OCI-LY7 (cell line): ENCODE measurements around the gene C10orf95. TPM values are rescaled to one million over a fixed set of nuclear protein-coding genes. Genes with fewer than 3 reads are reported as not detected.

ENCODE experiments used
- BruUV-seq: library from RNA; stranded (reverse); fragments of 400-500 nt; replicated peaks from 2 replicates; lab custom pipeline; 2021; lab: Mats Ljungman, UMichigan
- CTCF ChIA-PET: fragments of 300-600 bp; sonication (Branson Sonifier 250); formaldehyde crosslinking; loops from one replicate; lab custom pipeline; 2022; ENCODE audit warnings: antibody characterized with exemption; ENCODE audit not compliant: unreplicated experiment; lab: Charles Lee
- POLR2A ChIA-PET: fragments of 300-600 bp; sonication (Branson Sonifier 250); formaldehyde crosslinking; loops from one replicate; lab custom pipeline; 2022; ENCODE audit warnings: antibody characterized with exemption; lab: Charles Lee
- DNase-seq: peaks from one replicate; pipeline ENCODE4 v3.0.0-alpha.2; 2015; ENCODE audit warnings: low spot score
- H2AFZ ChIP-seq: fragments of 200-600 bp; sonication (generic), shearing (Covaris generic); 2 replicates; pipeline ENCODE4 v1.6.1; 2014; ENCODE audit warnings: mild to moderate bottlenecking, antibody characterized with exemption, low read length, moderate library complexity
- H3K27ac ChIP-seq: fragments of 200-600 bp; sonication (generic); 2 replicates; pipeline ENCODE4 v1.5.1; 2014; ENCODE audit warnings: mixed run types, low read depth, mild to moderate bottlenecking, moderate library complexity, low read length, inconsistent platforms; ENCODE audit not compliant: poor library complexity, severe bottlenecking
- H3K36me3 ChIP-seq: fragments of 200-600 bp; sonication (generic); 2 replicates; pipeline ENCODE4 v1.6.1; 2014; ENCODE audit warnings: mild to moderate bottlenecking, antibody characterized with exemption, low read length, moderate library complexity, mixed read lengths; ENCODE audit not compliant: insufficient read depth
- H3K4me1 ChIP-seq: fragments of 200-600 bp; sonication (generic); 2 replicates; pipeline ENCODE4 v1.5.1; 2014; ENCODE audit warnings: mild to moderate bottlenecking, low read length; ENCODE audit not compliant: insufficient read depth, poor library complexity, severe bottlenecking
- H3K4me2 ChIP-seq: fragments of 200-600 bp; sonication (generic); 2 replicates; pipeline ENCODE4 v1.6.1; 2014; ENCODE audit warnings: mild to moderate bottlenecking, low read length
- H3K4me3 ChIP-seq: fragments of 200-600 bp; sonication (generic); 2 replicates; pipeline ENCODE4 v1.5.1; 2014; ENCODE audit warnings: mild to moderate bottlenecking, low read depth, low read length; ENCODE audit not compliant: poor library complexity, severe bottlenecking
- H3K79me2 ChIP-seq: fragments of 200-600 bp; sonication (generic); 2 replicates; pipeline ENCODE4 v1.6.1; 2016; ENCODE audit warnings: low read depth, mild to moderate bottlenecking, low read length, moderate library complexity, mixed read lengths; ENCODE audit not compliant: insufficient read depth
- H3K9me2 ChIP-seq: fragments of 200-600 bp; sonication (generic); 2 replicates; pipeline ENCODE4 v1.6.1; 2016; ENCODE audit warnings: mild to moderate bottlenecking, low read length, mixed read lengths; ENCODE audit not compliant: insufficient read depth
- H3K9me3 ChIP-seq: fragments of 200-600 bp; sonication (generic); 2 replicates; pipeline ENCODE4 v1.6.1; 2014; ENCODE audit warnings: mild to moderate bottlenecking, mixed run types, low read length, mixed read lengths
- H4K20me1 ChIP-seq: fragments of 200-600 bp; sonication (generic); 2 replicates; pipeline ENCODE4 v1.6.1; 2014; ENCODE audit warnings: mild to moderate bottlenecking, antibody characterized with exemption, low read length, moderate library complexity, mixed read lengths; ENCODE audit not compliant: insufficient read depth
- CTCF ChIP-seq: fragments of 200-600 bp; sonication (generic); conservative IDR thresholded peaks from 2 replicates; pipeline ENCODE4 v1.5.1; 2014; ENCODE audit warnings: mild to moderate bottlenecking, antibody characterized with exemption, low read length, moderate library complexity, mixed read lengths
- EZH2phosphoT487 ChIP-seq: fragments of 200-600 bp; sonication (generic); IDR thresholded peaks from 2 replicates; pipeline ENCODE4 v1.6.1; 2018; ENCODE audit warnings: low read depth, borderline replicate concordance, mild to moderate bottlenecking, mixed run types, antibody characterized with exemption, low read length, moderate library complexity, mixed read lengths
- intact Hi-C: fragments of 100-400 bp; cut with micrococcal nuclease; formaldehyde crosslinking; loops from one replicate; pipeline ENCODE4 v1.10.0; 2022; ENCODE audit not compliant: unreplicated experiment
- total RNA-seq, 2 experiments: library from RNA; depleted of rRNA in 1 of 2; stranded (reverse); fragments of >200 nt in 1 of 2; shearing (Covaris generic) in 1 of 2; gene quantifications; 2 replicates each; pipeline ENCODE4 v1.2.3, GENCODE V29; 2014 to 2022

The C10orf95 gene
- total RNA-seq, 2 experiments from 2014 or later = 0.67 to 3.3 TPM

GRCh38 chr10:102497545-102497944 is 46.2 kb upstream of the C10orf95 start:
- intact Hi-C loops = no loop called here
- BruUV-seq = no TSS peak
- Histone ChIP-seq H3K4me3 (no peak overlapping the region), H3K4me1 (peaks cover 4% of the 10 kb centered on the region), H2AFZ (no peak overlapping the region), H3K9me3 (no peaks in the 10 kb centered on the region), H3K79me2 (peaks cover 85% of the 10 kb centered on the region), H4K20me1 (no peaks in the 10 kb centered on the region), H3K9me2 (no peaks in the 10 kb centered on the region), H3K36me3 (peaks cover 35% of the 10 kb centered on the region), H3K4me2 (no peak overlapping the region), H3K27ac (no peak overlapping the region)
- TF ChIP-seq EZH2phosphoT487 = no peak
- TF ChIP-seq CTCF = no peak
- DNase-seq = no peak
- CTCF ChIA-PET = no interaction called here
- POLR2A ChIA-PET = interaction anchor here (1.0 to 2.3 kb wide), 2 partner anchors 14 to 22 kb away, joined by 5 to 7 read pairs; no protein-coding TSS in a partner anchor

GRCh38 chr10:102493771-102494170 is 42.4 kb upstream of the C10orf95 start:
- H4K20me1 ChIP-seq = no peaks in the 10 kb centered on the region
- H3K9me3 ChIP-seq = no peaks in the 10 kb centered on the region
- CTCF ChIA-PET = no interaction called here
- intact Hi-C loops = no loop called here
- TF ChIP-seq EZH2phosphoT487 = no peak
- TF ChIP-seq CTCF = no peak
- no peak overlapping the region for H3K4me2 ChIP-seq
- no peak overlapping the region for H2AFZ ChIP-seq
- no TSS peak for BruUV-seq
- peaks cover 43% of the 10 kb centered on the region for H3K36me3 ChIP-seq
- DNase-seq = no peak
- H3K4me1 ChIP-seq = no peaks in the 10 kb centered on the region
- H3K79me2 ChIP-seq = peaks cover 64% of the 10 kb centered on the region
- no peaks in the 10 kb centered on the region for H3K9me2 ChIP-seq
- no peak overlapping the region for H3K4me3 ChIP-seq
- POLR2A ChIA-PET = no interaction called here
- no peak overlapping the region for H3K27ac ChIP-seq

DNA sequence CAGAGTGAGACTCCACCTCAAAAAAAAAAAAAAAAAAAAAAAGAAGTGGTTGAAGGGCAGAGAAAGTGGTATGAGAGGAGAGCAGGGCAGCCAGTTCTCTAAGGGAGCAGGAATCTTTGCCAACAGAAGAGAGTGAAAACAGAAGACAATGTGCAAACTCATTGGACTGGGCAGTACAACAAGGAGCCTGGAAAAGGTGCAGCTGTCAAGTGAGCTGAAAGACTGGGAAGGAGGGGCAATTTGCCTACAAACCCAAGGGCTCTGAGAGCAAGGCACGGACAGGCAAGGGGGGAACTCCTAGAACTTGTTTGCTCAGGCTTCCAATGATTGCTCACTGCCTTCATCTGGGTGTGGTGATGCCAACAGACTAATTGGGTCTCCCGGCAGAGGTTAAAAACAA is 41.6 kb upstream of the C10orf95 start:
- TF ChIP-seq EZH2phosphoT487 (no peak), CTCF (no peak)
- Histone ChIP-seq H3K4me2 (no peak overlapping the region), H3K9me2 (no peaks in the 10 kb centered on the region), H3K4me1 (no peaks in the 10 kb centered on the region), H2AFZ (no peak overlapping the region), H4K20me1 (no peaks in the 10 kb centered on the region), H3K9me3 (no peaks in the 10 kb centered on the region), H3K27ac (no peak overlapping the region), H3K4me3 (no peak overlapping the region), H3K79me2 (peaks cover 56% of the 10 kb centered on the region), H3K36me3 (peaks cover 51% of the 10 kb centered on the region)
- no peak for DNase-seq
- intact Hi-C loops = no loop called here
- CTCF ChIA-PET = no interaction called here
- BruUV-seq = no TSS peak
- POLR2A ChIA-PET = interaction anchor here (0.6 kb wide), 1 partner anchor 19 kb away, joined by 3 read pairs; no protein-coding TSS in a partner anchor
